Right lobe of liver (tissue), 4 donors: ENCODE results near the gene CASP8.

ENCODE experiments used
- CTCF ChIP-seq, 4 donors: fragments of 200-600 bp in 3 of 4; fragments of 450-650 bp in 1 of 4; IDR thresholded peaks; one replicate each; pipeline versions ENCODE4 v1.5.1 to v1.8.0; 2016 to 2022; ENCODE audit warnings: antibody characterized with exemption in 4 of 4, mild to moderate bottlenecking in 2 of 4
- POLR2A ChIP-seq: fragments of 450-650 bp; IDR thresholded peaks from one replicate; pipeline ENCODE4 v1.6.1; 2017; ENCODE audit warnings: antibody characterized with exemption, mild to moderate bottlenecking
- donor health status: DM: no; HTN: no; CAD: no.
- donor health status: DM: no; HTN: no; CAD: no.
- donor health status: DM: no; HTN: yes; CAD: no.

GRCh38 chr2:201313362-201313761 lies 53.0 kb downstream of the CASP8 start:
- TF ChIP-seq CTCF (IDR thresholded peaks at IDR 0.05) (no peak), POLR2A (no peak)
